HUES48 (cell line): Measurements from ENCODE around the gene PTPRN2.
"Not testable (repeated sequence)": the region's sequence is repeated elsewhere in the genome, so short reads cannot be mapped to it uniquely, and the experiment has no call there.

Source experiments
- H3K27ac ChIP-seq: one replicate; pipeline ENCODE4 v1.7.0; 2013; ENCODE audit warnings: low read depth, low read length, inconsistent platforms
- H3K27me3 ChIP-seq: 2 replicates; pipeline ENCODE4 v1.6.1; 2013; ENCODE audit warnings: mild to moderate bottlenecking, low read length; ENCODE audit not compliant: control insufficient read depth, insufficient read depth
- H3K36me3 ChIP-seq: 2 replicates; pipeline ENCODE4 v1.6.1; 2013; ENCODE audit warnings: low read length; ENCODE audit not compliant: control insufficient read depth, insufficient read depth
- H3K4me1 ChIP-seq: 2 replicates; pipeline ENCODE4 v1.6.1; 2013; ENCODE audit warnings: mild to moderate bottlenecking, low read length; ENCODE audit not compliant: control insufficient read depth, insufficient read depth
- H3K4me3 ChIP-seq: 2 replicates; pipeline ENCODE4 v1.5.1; 2013; ENCODE audit warnings: mild to moderate bottlenecking, low read depth, low read length
- H3K9ac ChIP-seq: 2 replicates; pipeline ENCODE4 v1.6.1; 2013; ENCODE audit warnings: mild to moderate bottlenecking, low read depth, low read length, moderate library complexity
- H3K9me3 ChIP-seq: 2 replicates; pipeline ENCODE4 v1.6.1; 2013; ENCODE audit warnings: low read length; ENCODE audit not compliant: control insufficient read depth, insufficient read depth

Gene PTPRN2

GRCh38 chr7:158530800-158531609 is 56.6 kb downstream of the PTPRN2 start:
- H3K36me3 ChIP-seq, result no peaks in the 10 kb centered on the region
- H3K9ac ChIP-seq, result no peak overlapping the region
- H3K27me3 ChIP-seq, result no peaks in the 10 kb centered on the region
- no peak overlapping the region for H3K27ac ChIP-seq
- H3K9me3 ChIP-seq, result no peaks in the 10 kb centered on the region
- H3K4me1 ChIP-seq, result no peaks in the 10 kb centered on the region
- H3K4me3 ChIP-seq, result no peak overlapping the region

GRCh38 chr7:158529181-158530096 is 58.2 kb downstream of the PTPRN2 start:
- H3K9me3 ChIP-seq, result no peaks in the 10 kb centered on the region
- no peaks in the 10 kb centered on the region for H3K27me3 ChIP-seq

GRCh38 chr7:158527915-158528502 is 59.6 kb downstream of the PTPRN2 start:
- H3K4me1 ChIP-seq, result no peaks in the 10 kb centered on the region
- no peak overlapping the region for H3K9ac ChIP-seq
- H3K27me3 ChIP-seq, result no peaks in the 10 kb centered on the region
- no peak overlapping the region for H3K27ac ChIP-seq
- no peak overlapping the region for H3K4me3 ChIP-seq
- H3K36me3 ChIP-seq, result no peaks in the 10 kb centered on the region
- 0 out of 2 replicates have a peak, but pooled peaks cover 2% of the 10 kb centered on the region for H3K9me3 ChIP-seq

More at GRCh38 chr7:158529181-158530096, 58.2 kb downstream of the PTPRN2 start:
- no peaks in the 10 kb centered on the region for H3K4me1 ChIP-seq
- no peaks in the 10 kb centered on the region for H3K36me3 ChIP-seq
- H3K4me3 ChIP-seq, result no peak overlapping the region
- no peak overlapping the region for H3K9ac ChIP-seq
- H3K27ac ChIP-seq, result no peak overlapping the region

- Histone ChIP-seq H3K9me3 (peaks cover 7% of the 10 kb centered on the region), H3K27ac (no peak overlapping the region), H3K27me3 (no peaks in the 10 kb centered on the region), H3K36me3 (no peaks in the 10 kb centered on the region), H3K4me1 (no peaks in the 10 kb centered on the region), H3K9ac (no peak overlapping the region), H3K4me3 (no peak overlapping the region)
Measured at GRCh38 chr7:158527495-158527894, 60.1 kb downstream of the PTPRN2 start.

- H3K36me3 ChIP-seq, result no peaks in the 10 kb centered on the region
- H3K4me3 ChIP-seq, result no peak overlapping the region
- H3K4me1 ChIP-seq, result no peaks in the 10 kb centered on the region
- H3K27ac ChIP-seq, result no peak overlapping the region
- no peak overlapping the region for H3K9ac ChIP-seq
- peaks cover 10% of the 10 kb centered on the region for H3K9me3 ChIP-seq
- H3K27me3 ChIP-seq, result no peaks in the 10 kb centered on the region
Measured at GRCh38 chr7:158527038-158527437, 60.6 kb downstream of the PTPRN2 start.

- Histone ChIP-seq H3K27ac (no peak overlapping the region), H3K36me3 (no peaks in the 10 kb centered on the region), H3K9ac (no peak overlapping the region), H3K4me3 (no peak overlapping the region), H3K27me3 (no peaks in the 10 kb centered on the region), H3K4me1 (no peaks in the 10 kb centered on the region), H3K9me3 (peaks cover 10% of the 10 kb centered on the region)
Measured at GRCh38 chr7:158526531-158526930, 61.1 kb downstream of the PTPRN2 start.

GRCh38 chr7:158525648-158526484 is 61.8 kb downstream of the PTPRN2 start:
- Histone ChIP-seq H3K9ac (no peak overlapping the region), H3K27me3 (no peaks in the 10 kb centered on the region), H3K27ac (no peak overlapping the region)

GRCh38 chr7:158524749-158525635 is 62.6 kb downstream of the PTPRN2 start:
- Histone ChIP-seq H3K9me3 (peaks cover 14% of the 10 kb centered on the region), H3K36me3 (no peaks in the 10 kb centered on the region), H3K9ac (no peak overlapping the region), H3K4me1 (no peaks in the 10 kb centered on the region), H3K4me3 (no peak overlapping the region), H3K27me3 (no peaks in the 10 kb centered on the region), H3K27ac (no peak overlapping the region)

More at GRCh38 chr7:158525648-158526484, 61.8 kb downstream of the PTPRN2 start:
- peaks cover 14% of the 10 kb centered on the region for H3K9me3 ChIP-seq
- H3K4me1 ChIP-seq, result no peaks in the 10 kb centered on the region
- no peak overlapping the region for H3K4me3 ChIP-seq
- H3K36me3 ChIP-seq, result no peaks in the 10 kb centered on the region

- not testable (repeated sequence) for H3K4me1 ChIP-seq, H3K27ac ChIP-seq, H3K4me3 ChIP-seq, H3K9ac ChIP-seq, H3K27me3 ChIP-seq, H3K36me3 ChIP-seq
- peaks cover 14% of the 10 kb centered on the region for H3K9me3 ChIP-seq
Measured at GRCh38 chr7:158524286-158524685, 63.3 kb downstream of the PTPRN2 start.
